Tibial nerve (tissue), 4 donors: ENCODE results near the gene NRAS. TPM values are rescaled to one million over a fixed set of nuclear protein-coding genes. Genes with fewer than 3 reads are reported as not detected.

Experiments used
- DNase-seq, 2 donors: peaks; one replicate each; pipeline ENCODE4 v3.0.0-alpha.2; 2019; ENCODE audit warnings: low spot score in 2 of 2
- H3K27ac ChIP-seq, 4 donors: fragments of 200-600 bp; sonication (generic) in 3 of 4; one replicate each; pipeline ENCODE4 v1.5.1; 2017 to 2019; ENCODE audit warnings: mild to moderate bottlenecking in 1 of 4
- H3K27me3 ChIP-seq, 2 donors: fragments of 200-600 bp; sonication (generic) in 1 of 2; one replicate each; pipeline versions ENCODE4 v1.5.1 to v1.6.0; 2017 to 2019
- H3K36me3 ChIP-seq, 3 donors: fragments of 200-600 bp; sonication (generic); one replicate each; pipeline ENCODE4 v1.5.1; 2018 to 2019
- H3K4me1 ChIP-seq, 4 donors: fragments of 200-600 bp; sonication (generic) in 3 of 4; one replicate each; pipeline ENCODE4 v1.5.1; 2017 to 2019
- H3K4me3 ChIP-seq, 4 donors: fragments of 200-600 bp; sonication (generic) in 3 of 4; one replicate each; pipeline ENCODE4 v1.5.1; 2017 to 2019; ENCODE audit warnings: mild to moderate bottlenecking in 1 of 4, moderate library complexity in 1 of 4
- H3K9me3 ChIP-seq, 4 donors: fragments of 200-600 bp; sonication (generic) in 3 of 4; one replicate each; pipeline ENCODE4 v1.5.1; 2017 to 2019
- CTCF ChIP-seq, 5 experiments: fragments of 200-600 bp in 3 of 5; fragments of 450-650 bp in 2 of 5; sonication (generic) in 3 of 5; IDR thresholded peaks; one replicate each; pipeline ENCODE4 v1.5.1; 2016 to 2019; ENCODE audit warnings: antibody characterized with exemption in 5 of 5, mild to moderate bottlenecking in 3 of 5, moderate library complexity in 2 of 5
- EP300 ChIP-seq, 2 donors: sonication (generic); formaldehyde crosslinking; IDR thresholded peaks; one replicate each; pipeline ENCODE4 v1.6.1; 2017; ENCODE audit warnings: antibody characterized with exemption in 2 of 2, mild to moderate bottlenecking in 1 of 2
- POLR2A ChIP-seq, 2 donors: fragments of 450-650 bp; IDR thresholded peaks; one replicate each; pipeline ENCODE4 v1.6.1; 2017; ENCODE audit warnings: antibody characterized with exemption in 2 of 2, mild to moderate bottlenecking in 2 of 2, moderate library complexity in 2 of 2
- WGBS, 2 donors: methylation state at CpG; one replicate each; pipeline ENCODE4 v1.1.5; 2018; 5-methylcytosine and 5-hydroxymethylcytosine counted together
- small RNA-seq: library from RNA; depleted of rRNA; stranded (forward); fragments of <200 nt; gene quantifications from one replicate; pipeline ENCODE3, GENCODE V24; 2016
- total RNA-seq, 4 donors: library from RNA; depleted of rRNA; stranded (reverse); fragments of >200 nt; gene quantifications; one replicate each; pipeline ENCODE4 v1.1.0, GENCODE V29; 2016

NRAS gene
- total RNA-seq, 4 donors from 2014 or later = 16.3 to 22.8 (median 20.1) TPM

- TF ChIP-seq CTCF (IDR thresholded peaks at IDR 0.05) (no peak), EP300 (IDR thresholded peaks at IDR 0.05) (no peak)
- H3K36me3 ChIP-seq = no peaks in the 10 kb centered on the region
- peaks cover 0 to 9% (median 0%) of the 10 kb centered on the region in 4 donors for H3K4me1 ChIP-seq
- no peak overlapping the region for H3K4me3 ChIP-seq
- DNase-seq = no peak
- H3K9me3 ChIP-seq = no peaks in the 10 kb centered on the region
- H3K27me3 ChIP-seq = no peaks in the 10 kb centered on the region
- 85 to 86% methylated on average over 4 of the region's 4 CpGs for WGBS, 2 donors
- H3K27ac ChIP-seq = no peak overlapping the region
These were observed 48.2 kb downstream of the NRAS start for GRCh38 chr1:114668373-114668772.

- H3K4me3 ChIP-seq = no peak overlapping the region
- H3K27ac ChIP-seq = no peak overlapping the region
- H3K4me1 ChIP-seq = peaks cover 0 to 9% (median 0%) of the 10 kb centered on the region in 4 donors
- H3K9me3 ChIP-seq = no peaks in the 10 kb centered on the region
- no peaks in the 10 kb centered on the region for H3K27me3 ChIP-seq
- no peak for DNase-seq
- TF ChIP-seq EP300 (IDR thresholded peaks at IDR 0.05) (no peak), CTCF (IDR thresholded peaks at IDR 0.05) (no peak), POLR2A (IDR thresholded peaks at IDR 0.05) (no peak)
- WGBS, 2 donors = 88 to 96% methylated on average over 3 of the region's 3 CpGs
- no peaks in the 10 kb centered on the region for H3K36me3 ChIP-seq
These were observed 49.6 kb downstream of the NRAS start for GRCh38 chr1:114666954-114667353.

DNA sequence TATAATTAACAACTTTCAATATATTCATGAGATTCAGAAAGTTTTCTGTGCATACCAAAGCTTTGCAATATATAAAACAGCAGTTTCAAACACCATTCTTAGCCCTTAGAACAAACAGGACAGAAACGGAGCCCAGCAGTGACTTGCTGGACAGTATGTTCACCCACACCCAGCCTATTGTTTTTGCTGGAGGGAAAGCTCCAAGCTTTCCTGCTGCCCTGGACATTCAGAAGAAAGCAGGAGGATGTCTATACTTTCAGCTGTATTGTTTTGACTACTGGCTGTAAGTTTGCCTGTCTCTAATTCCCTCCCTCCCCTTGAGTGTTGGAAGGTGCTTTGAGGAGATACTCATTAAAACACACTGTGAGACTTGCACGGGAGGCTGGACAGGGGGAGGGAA is 56.3 kb downstream of the NRAS start:
- no peaks in the 10 kb centered on the region for H3K27me3 ChIP-seq
- DNase-seq = no peak
- no peak overlapping the region for H3K4me3 ChIP-seq
- 22 to 31% methylated on average over 2 of the region's 2 CpGs for WGBS, 2 donors
- H3K36me3 ChIP-seq = no peaks in the 10 kb centered on the region
- no peak overlapping the region for H3K27ac ChIP-seq
- no peaks in the 10 kb centered on the region for H3K4me1 ChIP-seq
- no peaks in the 10 kb centered on the region for H3K9me3 ChIP-seq
- TF ChIP-seq EP300 (IDR thresholded peaks at IDR 0.05) (no peak), CTCF (IDR thresholded peaks at IDR 0.05) (no peak), POLR2A (IDR thresholded peaks at IDR 0.05) (no peak)

Small RNA genes lying within 50 kb of the gene (small RNA-seq; reads per million reads assigned to genes)
- gene RN7SL432P (not detected), gene RNY1P13 (not detected)

Other genes starting within 250 kb of the NRAS start
- gene TRIM33, start 205.6 kb downstream of the NRAS start, total RNA-seq = 10 to 100 TPM; 50.8 to 68.2 (median 53.4) TPM
- gene BCAS2, start 135.2 kb downstream of the NRAS start, total RNA-seq = 10 to 100 TPM; 25.8 to 35.4 (median 28.4) TPM
- 1 to 10 TPM; 2.4 to 4.5 (median 3.3) TPM for gene DENND2C, start 46.7 kb downstream of the NRAS start, total RNA-seq
- not detected for gene AMPD1, start 21.2 kb downstream of the NRAS start, total RNA-seq
- 1,000 to 10,000 TPM in 1 of 4 donors, 100 to 1,000 TPM in 3; 528 to 1,344 (median 763) TPM for gene CSDE1, start 41.2 kb upstream of the NRAS start, total RNA-seq
- gene SIKE1, start 63.9 kb upstream of the NRAS start, total RNA-seq = 10 to 100 TPM; 19.8 to 58.1 (median 44.0) TPM
- gene SYCP1, start 138.1 kb upstream of the NRAS start, total RNA-seq = not detected